ENCODE data around the gene UBTD1. TPM values are rescaled to one million over a fixed set of nuclear protein-coding genes. Genes with fewer than 3 reads are reported as not detected.

Gene UBTD1
- total RNA-seq, 1 experiment from 2014 or later, result 14.8 TPM

- Histone ChIP-seq H3K27ac (no peak overlapping the region), H3K9me3 (replicated peaks) (no peaks in the 10 kb centered on the region), H3K4me1 (replicated peaks) (no peaks in the 10 kb centered on the region), H3K36me3 (no peaks in the 10 kb centered on the region), H3K4me3 (no peak overlapping the region), H3K27me3 (replicated peaks) (no peaks in the 10 kb centered on the region)
- no peak for DNase-seq (ENCODE audit: low read depth in 1 of 2, low spot score in 2 of 2)
Measured at GRCh38 chr10:97511711-97512440, 13.2 kb downstream of the UBTD1 start.

- H3K36me3 ChIP-seq, result no peaks in the 10 kb centered on the region
- H3K27ac ChIP-seq, result no peak overlapping the region
- no peak for DNase-seq (ENCODE audit: low read depth in 1 of 2, low spot score in 2 of 2)
- H3K27me3 ChIP-seq (replicated peaks), result no peaks in the 10 kb centered on the region
- no peaks in the 10 kb centered on the region for H3K9me3 ChIP-seq (replicated peaks)
- 0 out of 2 replicates have a peak, but pooled peaks cover under 1% of the 10 kb centered on the region for H3K4me1 ChIP-seq (replicated peaks)
- no peak overlapping the region for H3K4me3 ChIP-seq
Measured at GRCh38 chr10:97512993-97513392, 14.3 kb downstream of the UBTD1 start.

GRCh38 chr10:97514344-97514743 lies 15.6 kb downstream of the UBTD1 start:
- no peaks in the 10 kb centered on the region for H3K36me3 ChIP-seq
- DNase-seq (ENCODE audit: low read depth in 1 of 2, low spot score in 2 of 2), result no peak
- H3K4me3 ChIP-seq, result no peak overlapping the region
- no peaks in the 10 kb centered on the region for H3K27me3 ChIP-seq (replicated peaks)
- peaks cover 8% of the 10 kb centered on the region; the same call in 1 of the 2 replicates for H3K4me1 ChIP-seq (replicated peaks)
- no peak overlapping the region for H3K27ac ChIP-seq
- no peaks in the 10 kb centered on the region for H3K9me3 ChIP-seq (replicated peaks)

GRCh38 chr10:97515271-97515978 lies 16.7 kb downstream of the UBTD1 start:
- Histone ChIP-seq H3K36me3 (no peaks in the 10 kb centered on the region), H3K4me1 (replicated peaks) (peaks cover 8% of the 10 kb centered on the region; the same call in 1 of the 2 replicates), H3K4me3 (no peak overlapping the region), H3K27me3 (replicated peaks) (no peaks in the 10 kb centered on the region), H3K9me3 (replicated peaks) (no peaks in the 10 kb centered on the region), H3K27ac (no peak overlapping the region)
- no peak for DNase-seq (ENCODE audit: low read depth in 1 of 2, low spot score in 2 of 2)

- Histone ChIP-seq H3K9me3 (replicated peaks) (no peaks in the 10 kb centered on the region), H3K4me3 (no peak overlapping the region), H3K4me1 (replicated peaks) (peaks cover 8% of the 10 kb centered on the region; the same call in 1 of the 2 replicates), H3K27me3 (replicated peaks) (no peaks in the 10 kb centered on the region), H3K27ac (no peak overlapping the region), H3K36me3 (no peaks in the 10 kb centered on the region)
- DNase-seq (ENCODE audit: low read depth in 1 of 2, low spot score in 2 of 2), result no peak
Measured at GRCh38 chr10:97517096-97517750, 18.5 kb downstream of the UBTD1 start.

GRCh38 chr10:97517778-97518300 lies 19.1 kb downstream of the UBTD1 start:
- DNase-seq (ENCODE audit: low read depth in 1 of 2, low spot score in 2 of 2), result no peak
- Histone ChIP-seq H3K4me3 (no peak overlapping the region), H3K27ac (no peak overlapping the region), H3K4me1 (replicated peaks) (peaks cover 8% of the 10 kb centered on the region; the same call in 1 of the 2 replicates), H3K27me3 (replicated peaks) (no peaks in the 10 kb centered on the region), H3K36me3 (no peaks in the 10 kb centered on the region), H3K9me3 (replicated peaks) (no peaks in the 10 kb centered on the region)

GRCh38 chr10:97518301-97519043 lies 19.7 kb downstream of the UBTD1 start:
- Histone ChIP-seq H3K27me3 (replicated peaks) (no peaks in the 10 kb centered on the region), H3K4me3 (no peak overlapping the region), H3K4me1 (replicated peaks) (peaks cover 8% of the 10 kb centered on the region; the same call in 1 of the 2 replicates), H3K9me3 (replicated peaks) (no peaks in the 10 kb centered on the region), H3K36me3 (no peaks in the 10 kb centered on the region), H3K27ac (no peak overlapping the region)
- no peak for DNase-seq (ENCODE audit: low read depth in 1 of 2, low spot score in 2 of 2)

- no peaks in the 10 kb centered on the region for H3K9me3 ChIP-seq (replicated peaks)
- no peaks in the 10 kb centered on the region for H3K36me3 ChIP-seq
- H3K4me3 ChIP-seq, result no peak overlapping the region
- no peaks in the 10 kb centered on the region for H3K27me3 ChIP-seq (replicated peaks)
- no peak for DNase-seq (ENCODE audit: low read depth in 1 of 2, low spot score in 2 of 2)
- H3K4me1 ChIP-seq (replicated peaks), result peaks cover 8% of the 10 kb centered on the region; the same call in 1 of the 2 replicates
- H3K27ac ChIP-seq, result no peak overlapping the region
Measured at GRCh38 chr10:97519342-97519741, 20.6 kb downstream of the UBTD1 start.

GRCh38 chr10:97520520-97520919 lies 21.8 kb downstream of the UBTD1 start:
- no peak for DNase-seq (ENCODE audit: low read depth in 1 of 2, low spot score in 2 of 2)
- Histone ChIP-seq H3K27me3 (replicated peaks) (no peaks in the 10 kb centered on the region), H3K4me3 (no peak overlapping the region), H3K4me1 (replicated peaks) (peaks cover 13% of the 10 kb centered on the region), H3K9me3 (replicated peaks) (no peaks in the 10 kb centered on the region), H3K27ac (no peak overlapping the region), H3K36me3 (no peaks in the 10 kb centered on the region)

- Histone ChIP-seq H3K4me3 (no peak overlapping the region), H3K27ac (no peak overlapping the region), H3K27me3 (replicated peaks) (no peaks in the 10 kb centered on the region), H3K36me3 (no peaks in the 10 kb centered on the region), H3K9me3 (replicated peaks) (no peaks in the 10 kb centered on the region), H3K4me1 (replicated peaks) (peaks cover 17% of the 10 kb centered on the region)
- no peak for DNase-seq (ENCODE audit: low read depth in 1 of 2, low spot score in 2 of 2)
Measured at GRCh38 chr10:97520978-97521761, 22.4 kb downstream of the UBTD1 start.

GRCh38 chr10:97522071-97522470 lies 23.3 kb downstream of the UBTD1 start:
- DNase-seq (ENCODE audit: low read depth in 1 of 2, low spot score in 2 of 2), result no peak
- no peaks in the 10 kb centered on the region for H3K36me3 ChIP-seq
- no peaks in the 10 kb centered on the region for H3K9me3 ChIP-seq (replicated peaks)
- H3K27ac ChIP-seq, result no peak overlapping the region
- H3K4me3 ChIP-seq, result no peak overlapping the region
- H3K27me3 ChIP-seq (replicated peaks), result no peaks in the 10 kb centered on the region
- peaks cover 17% of the 10 kb centered on the region for H3K4me1 ChIP-seq (replicated peaks)

- Histone ChIP-seq H3K4me1 (replicated peaks) (peaks cover 17% of the 10 kb centered on the region), H3K27ac (no peak overlapping the region), H3K9me3 (replicated peaks) (no peaks in the 10 kb centered on the region), H3K4me3 (no peak overlapping the region), H3K36me3 (no peaks in the 10 kb centered on the region), H3K27me3 (replicated peaks) (no peaks in the 10 kb centered on the region)
- DNase-seq (ENCODE audit: low read depth in 1 of 2, low spot score in 2 of 2), result no peak
Measured at GRCh38 chr10:97522937-97523336, 24.2 kb downstream of the UBTD1 start.

GRCh38 chr10:97525086-97525485 lies 26.4 kb downstream of the UBTD1 start:
- H3K9me3 ChIP-seq (replicated peaks), result no peaks in the 10 kb centered on the region
- DNase-seq (ENCODE audit: low read depth in 1 of 2, low spot score in 2 of 2), result no peak

More at GRCh38 chr10:97525086-97525485, 26.4 kb downstream of the UBTD1 start:
- Histone ChIP-seq H3K4me1 (replicated peaks) (peaks cover 9% of the 10 kb centered on the region), H3K27ac (no peak overlapping the region), H3K4me3 (no peak overlapping the region), H3K27me3 (replicated peaks) (no peaks in the 10 kb centered on the region), H3K36me3 (no peaks in the 10 kb centered on the region)

All from SJSA1 (cell line).